Stimulated activated CD4-positive, alpha-beta T cell treated with anti-CD3 and anti-CD28 coated beads, Interleukin-2, amount 100 ng/mL, for 24 hours (primary cell): ENCODE data around the gene SLC7A6OS.

Source experiments
- DNase-seq, 2 donors: peaks; one replicate each; pipeline ENCODE4 v3.0.0-alpha.2; 2020

Gene SLC7A6OS

DNA sequence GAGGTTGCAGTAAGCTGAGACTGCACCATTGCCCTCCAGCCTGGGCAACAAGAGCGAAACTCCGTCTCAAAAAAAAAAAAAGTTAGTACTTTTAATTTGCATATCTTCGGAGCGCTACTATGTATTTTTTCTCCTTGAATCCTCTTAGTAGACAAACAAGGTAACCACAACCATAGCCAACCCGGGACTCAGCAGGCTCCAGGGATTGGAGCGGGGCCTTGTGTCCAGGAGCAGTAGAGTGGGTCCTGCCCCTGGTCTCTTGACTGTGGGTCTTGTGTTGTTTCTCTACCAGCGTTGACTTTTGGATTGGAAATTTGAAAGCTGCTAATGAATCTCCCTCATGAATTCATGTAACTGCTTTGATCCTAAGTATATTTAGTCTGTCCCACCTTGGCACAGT lies 32.4 kb upstream of the SLC7A6OS start:
- no peak for DNase-seq

DNA sequence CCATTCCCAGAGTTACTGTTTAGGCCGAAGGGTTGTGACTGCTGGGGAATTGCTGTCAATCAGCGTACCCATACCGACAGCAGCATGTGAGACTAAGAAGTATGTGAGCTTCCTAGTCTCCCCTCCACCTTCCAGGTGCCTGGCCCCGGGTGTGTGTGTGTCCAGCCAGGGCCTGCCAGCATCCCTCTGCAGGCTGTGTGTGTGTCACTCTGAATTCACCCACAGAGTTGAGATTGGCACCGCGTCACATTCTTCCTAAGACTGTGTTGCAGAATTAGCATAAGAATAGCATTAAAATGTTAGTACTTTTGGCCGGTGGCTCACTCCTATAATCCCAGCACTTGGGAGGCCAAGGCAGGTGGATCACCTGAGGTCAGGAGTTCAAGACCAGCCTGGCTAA lies 31.9 kb upstream of the SLC7A6OS start:
- no peak for DNase-seq

DNA sequence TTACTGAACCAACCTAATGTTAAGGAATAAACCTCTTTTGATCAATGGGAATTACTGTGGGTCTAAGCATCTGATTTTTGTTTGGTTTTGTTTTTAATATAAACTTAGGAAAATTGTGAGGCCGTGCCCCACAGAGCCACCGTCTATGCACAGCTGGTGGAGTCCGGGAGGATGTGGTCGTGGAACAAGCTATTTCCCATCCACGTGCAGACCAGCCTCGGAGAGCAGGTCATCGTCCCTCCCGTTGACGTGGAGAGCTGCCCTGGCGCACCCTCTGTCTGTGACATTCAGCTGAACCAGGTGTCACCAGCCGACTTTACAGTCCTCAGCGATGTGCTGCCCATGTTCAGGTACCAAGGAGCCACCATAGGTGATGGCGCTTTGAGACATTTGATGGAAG lies 28.5 kb upstream of the SLC7A6OS start:
- DNase-seq: no peak

DNA sequence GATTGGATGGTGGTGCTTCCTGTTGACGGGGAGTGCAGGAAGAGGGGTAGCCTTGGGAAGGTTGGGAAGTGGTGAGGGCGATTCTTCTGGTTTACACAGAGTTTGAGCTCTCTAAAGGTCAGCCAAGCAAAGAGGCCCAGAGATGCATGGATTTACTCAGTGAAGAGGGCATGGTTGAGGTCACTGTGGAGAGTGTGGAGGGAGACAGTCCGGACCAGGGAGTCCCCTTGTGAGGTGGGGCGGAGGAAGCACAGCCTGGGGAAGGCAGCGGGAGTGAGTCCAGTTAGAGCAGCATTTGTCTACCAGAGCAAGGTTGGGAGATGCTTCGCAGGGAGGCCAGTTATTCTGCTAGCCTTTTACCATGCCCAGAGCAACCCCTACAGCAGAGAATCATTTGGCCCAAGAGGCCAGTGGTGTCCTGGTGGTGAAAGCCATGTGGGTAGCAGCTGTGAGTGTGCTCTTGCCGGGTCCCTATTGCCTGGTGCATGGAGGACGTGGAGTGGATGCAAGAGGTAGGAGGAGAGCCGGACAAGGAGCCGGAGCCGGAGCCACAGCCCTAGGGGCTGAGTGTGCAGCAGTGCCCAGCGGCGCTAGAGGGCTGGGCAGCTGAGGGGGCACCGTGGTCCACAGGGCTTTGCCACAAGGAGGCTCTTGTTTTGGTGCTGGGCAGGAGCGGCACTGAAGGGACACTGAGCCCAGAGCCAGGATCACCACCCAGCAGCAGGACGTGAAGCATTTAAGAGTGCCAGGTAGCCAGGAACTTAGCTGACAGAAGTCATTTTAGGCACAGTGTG lies 27.8 kb upstream of the SLC7A6OS start:
- DNase-seq: no peak

DNA sequence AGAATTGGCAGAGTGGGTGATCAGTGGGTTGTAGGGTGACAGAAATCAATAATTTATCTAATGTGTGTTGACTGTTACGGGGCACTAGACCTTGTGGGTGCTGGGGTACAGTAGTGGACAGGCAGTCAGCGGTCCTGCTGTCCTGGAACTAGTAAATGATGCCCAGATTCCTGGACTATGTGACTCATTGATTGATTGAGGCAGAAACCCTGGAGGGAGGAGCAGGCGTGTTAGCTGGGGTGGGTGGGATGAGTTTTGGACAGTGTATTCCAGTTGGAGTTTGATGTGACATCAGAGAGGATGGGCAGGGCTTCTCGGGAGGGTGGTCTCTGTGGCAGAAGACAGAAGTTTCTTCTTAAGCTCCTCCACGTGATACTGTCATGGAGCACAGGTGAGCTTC lies 24.4 kb upstream of the SLC7A6OS start:
- no peak for DNase-seq

DNA sequence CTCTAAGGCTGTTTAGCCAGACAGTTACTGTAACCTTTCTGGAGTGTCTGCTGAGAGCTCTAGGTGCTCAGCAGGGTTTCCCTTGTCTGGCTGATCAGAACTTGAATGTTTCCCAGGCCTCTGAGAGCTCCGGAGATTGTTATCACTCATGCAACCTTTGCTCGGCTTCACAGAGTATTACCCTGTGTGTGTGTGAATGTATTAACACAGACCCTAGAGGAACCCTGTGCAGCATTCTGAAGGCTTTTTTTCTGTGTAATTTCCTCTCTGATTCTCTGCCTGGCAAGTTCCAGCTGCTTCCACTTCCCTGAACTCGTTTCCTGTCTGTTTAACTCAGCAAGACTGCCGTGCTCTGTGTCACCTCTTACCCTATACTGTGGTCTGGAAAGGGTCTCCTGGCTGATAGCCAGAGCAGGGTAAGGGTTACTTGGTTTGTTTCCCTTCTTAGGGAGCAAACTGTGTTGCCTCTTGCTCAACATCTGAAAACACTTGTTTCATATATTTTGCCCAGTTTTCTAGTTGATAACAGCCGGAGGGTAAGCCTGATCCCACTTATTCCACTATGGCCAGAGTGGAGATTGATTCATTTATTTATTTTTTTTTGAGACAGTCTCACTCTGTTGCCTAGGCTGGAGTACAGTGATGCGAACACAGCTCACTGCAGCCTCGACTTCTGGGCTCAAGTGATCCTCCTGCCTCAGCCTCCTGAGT lies 21.8 kb upstream of the SLC7A6OS start:
- DNase-seq: no peak

DNA sequence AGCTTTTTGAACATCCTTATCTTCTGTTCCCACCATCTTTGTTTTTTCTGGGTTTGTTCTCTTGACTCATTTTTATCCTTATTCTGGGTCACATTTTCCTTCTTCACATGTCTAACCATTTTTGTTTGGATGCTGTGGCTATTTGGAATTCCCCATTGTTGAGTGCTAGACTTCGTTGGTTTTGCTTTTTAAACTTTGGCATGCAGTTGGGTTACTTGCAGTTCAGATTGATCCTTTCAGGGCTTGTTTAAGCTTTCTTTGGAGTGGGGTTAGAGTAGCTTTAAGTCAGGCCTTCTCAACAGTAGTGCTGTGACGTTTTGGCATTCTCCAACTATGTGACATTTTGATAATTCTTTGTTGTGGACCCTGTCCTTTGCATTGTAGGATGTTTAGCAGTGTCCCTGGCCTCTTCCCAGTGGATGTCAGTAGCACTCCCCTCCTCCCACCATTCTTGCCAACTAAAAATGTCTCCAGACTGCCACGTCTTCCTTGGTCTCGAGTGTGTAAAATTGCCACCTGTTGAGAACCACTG lies 21.2 kb upstream of the SLC7A6OS start:
- no peak for DNase-seq

DNA sequence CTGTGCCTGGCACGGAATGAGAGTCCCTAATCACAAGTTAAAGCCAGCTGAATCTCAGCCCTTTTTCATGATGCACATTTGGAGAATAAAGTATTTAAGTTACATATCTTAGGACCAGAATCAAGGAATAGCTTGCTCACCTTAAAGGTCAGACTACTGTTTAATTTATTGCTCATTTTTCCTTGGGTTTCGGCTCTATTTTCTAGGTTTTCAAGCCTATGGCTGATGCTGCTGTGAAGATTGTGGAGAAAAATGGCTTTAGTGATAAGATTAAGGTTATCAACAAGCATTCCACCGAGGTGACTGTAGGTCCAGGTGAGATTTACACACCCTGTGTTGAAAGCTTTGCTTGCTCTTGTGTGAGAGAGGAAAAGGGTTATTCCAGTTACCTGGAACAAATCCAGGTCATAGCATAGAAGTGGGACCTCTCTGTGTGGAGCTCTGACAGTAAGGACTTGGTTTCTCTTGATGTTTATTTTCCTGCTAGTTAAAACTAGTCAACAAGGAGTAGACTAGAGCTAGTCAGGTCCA lies 18.2 kb upstream of the SLC7A6OS start:
- DNase-seq: no peak

DNA sequence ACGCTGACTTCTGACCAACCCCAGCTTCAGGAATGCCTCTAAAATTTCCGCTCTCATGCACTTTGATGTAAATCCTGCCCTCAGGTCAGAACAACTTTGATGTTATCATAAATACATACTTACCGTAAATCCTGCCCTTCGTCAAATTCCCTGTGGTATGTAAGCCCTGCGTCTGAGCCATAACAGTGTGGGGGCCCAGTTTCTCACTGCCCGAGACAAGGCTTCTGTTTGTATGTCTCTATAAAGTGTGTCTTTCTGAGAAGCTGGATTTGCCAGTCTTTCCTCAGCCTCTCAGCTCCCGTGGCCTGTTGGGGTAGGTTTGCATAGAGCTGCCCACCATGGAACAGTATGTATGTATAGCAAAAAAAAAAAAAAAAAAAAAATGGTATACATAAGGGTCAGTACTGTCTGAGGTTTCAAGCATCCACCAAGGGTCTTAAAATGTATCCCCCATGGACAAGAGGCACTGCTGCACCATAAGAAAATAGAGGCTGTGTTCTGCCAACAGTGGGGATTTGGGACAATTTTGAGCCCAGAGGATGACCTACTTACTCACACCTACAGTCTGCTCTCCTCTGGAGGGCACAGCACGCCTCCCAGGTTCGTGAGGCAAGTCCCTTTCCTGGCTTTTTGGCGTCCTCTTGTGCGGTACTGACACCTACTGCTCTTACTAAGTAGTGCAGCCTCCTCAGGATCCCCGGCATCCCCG lies 17.6 kb upstream of the SLC7A6OS start:
- DNase-seq: peak; percentile 78 to 81

DNA sequence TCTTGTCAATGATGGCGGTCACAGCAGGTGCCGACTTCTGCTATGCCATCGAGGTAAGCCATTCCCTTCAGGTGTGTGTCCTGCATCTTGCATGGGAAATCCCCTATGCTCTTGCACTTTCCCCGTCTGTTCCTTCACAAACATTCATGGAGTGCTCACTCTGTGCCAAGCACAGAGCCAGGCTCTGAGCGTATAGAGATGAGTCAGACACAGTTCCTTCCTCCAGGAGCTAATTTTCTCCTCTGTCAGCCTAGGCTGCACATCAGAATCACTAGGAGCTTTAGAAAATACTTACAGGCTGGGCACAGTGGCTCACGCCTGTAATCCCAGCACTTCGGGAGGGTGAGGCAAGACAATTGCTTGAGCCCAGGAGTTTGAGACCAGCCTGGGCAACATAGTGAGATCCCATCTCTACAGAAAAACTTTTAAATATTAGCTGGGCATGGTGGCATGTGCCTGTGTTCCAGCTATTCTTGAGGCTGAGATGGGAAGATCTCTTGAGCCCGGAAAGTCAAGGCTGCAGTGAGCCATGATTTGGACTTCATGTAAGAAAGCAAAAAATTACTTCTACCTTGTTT lies 14.1 kb upstream of the SLC7A6OS start:
- DNase-seq: no peak

DNA sequence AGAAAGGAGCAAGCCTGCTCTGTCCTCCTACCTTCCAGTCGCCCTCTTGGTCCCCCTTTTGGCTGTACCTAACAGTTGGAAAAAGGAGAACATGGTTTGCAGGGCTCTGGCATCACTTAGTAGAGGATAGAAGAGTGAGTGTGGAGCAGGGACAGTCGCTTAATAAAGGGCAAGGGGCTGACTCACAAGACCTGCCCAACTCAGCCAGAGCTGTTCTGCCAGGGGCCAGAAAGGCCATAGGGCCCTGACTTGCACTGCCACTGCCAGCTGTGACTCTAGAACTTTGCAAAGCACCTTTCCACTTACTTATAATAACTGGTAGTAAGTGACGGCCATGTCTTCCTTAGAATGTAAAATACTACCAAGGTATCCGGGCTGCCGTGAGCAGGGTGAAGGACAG lies 13.6 kb upstream of the SLC7A6OS start:
- DNase-seq: no peak

DNA sequence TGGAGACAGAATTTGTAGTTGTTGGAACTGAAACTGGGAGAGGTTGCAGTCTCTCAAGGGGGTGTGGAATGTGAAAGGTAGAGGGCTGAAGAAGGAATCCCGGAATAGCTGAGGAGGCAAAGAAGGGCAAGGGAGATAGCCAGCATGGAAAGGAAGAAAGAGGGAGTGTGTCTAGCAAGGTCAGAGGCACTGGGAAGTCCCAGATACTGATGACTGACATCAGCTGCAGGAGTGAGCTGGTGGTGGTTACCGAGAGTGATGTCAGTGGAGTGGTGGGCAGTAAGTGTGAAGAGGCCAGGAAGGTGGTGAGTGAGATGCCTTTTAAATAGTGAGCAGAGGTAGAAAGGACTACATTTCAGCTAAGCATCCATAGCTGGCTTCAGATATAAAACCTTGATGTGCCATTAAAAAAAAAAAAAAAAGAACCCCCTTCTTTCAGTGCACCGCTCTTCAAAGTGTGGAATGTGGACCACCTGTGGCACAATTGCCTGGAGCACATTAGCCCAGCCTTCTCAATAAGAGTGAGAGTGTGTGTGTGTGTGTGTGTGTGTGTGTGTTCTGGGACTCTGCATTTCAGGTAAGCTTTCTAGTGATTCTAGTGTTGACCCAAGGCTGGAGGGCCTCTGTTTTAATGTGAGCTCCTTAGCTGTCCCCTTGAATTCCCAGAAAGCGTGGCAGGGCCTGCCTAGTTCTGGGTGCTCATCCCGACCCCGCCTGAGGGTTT lies 8.6 kb upstream of the SLC7A6OS start:
- peak; percentile 42 to 54 for DNase-seq

DNA sequence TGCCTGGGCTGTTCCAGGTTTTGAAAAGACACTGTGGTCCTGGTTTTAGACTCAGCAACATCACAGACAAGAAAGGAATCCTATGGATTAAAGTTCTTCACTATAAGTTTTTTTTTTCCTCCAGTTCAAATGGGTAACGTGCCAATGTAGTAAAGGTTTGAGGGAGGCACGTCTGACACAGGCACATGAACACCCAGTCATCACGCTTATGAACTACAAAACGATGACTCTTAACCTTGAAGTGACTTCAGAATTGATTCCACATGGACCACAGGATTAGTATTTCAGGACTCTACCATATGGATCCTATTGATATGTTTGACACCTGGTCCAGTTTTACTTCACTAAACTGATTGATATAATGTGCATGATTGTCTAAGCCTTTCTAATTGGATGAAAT lies 2.4 kb upstream of the SLC7A6OS start:
- DNase-seq: no peak

DNA sequence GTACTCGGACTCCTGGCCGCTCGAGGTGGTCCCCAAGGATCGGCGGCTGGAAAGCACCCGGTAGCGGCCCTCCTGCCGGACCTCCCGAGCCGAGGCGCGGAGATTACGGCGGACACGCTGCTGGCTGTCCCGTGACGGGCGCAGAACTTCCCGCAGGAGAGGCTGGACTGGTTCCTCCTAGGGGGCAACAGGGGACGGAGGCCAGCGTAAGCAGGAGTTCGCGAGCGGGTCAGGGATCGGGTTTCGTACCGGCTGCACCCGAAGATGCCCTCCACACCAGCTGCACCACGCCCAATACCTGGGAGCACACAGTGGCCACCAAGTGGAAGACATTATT lies 341 bp downstream of the SLC7A6OS start:
- no peak for DNase-seq

DNA sequence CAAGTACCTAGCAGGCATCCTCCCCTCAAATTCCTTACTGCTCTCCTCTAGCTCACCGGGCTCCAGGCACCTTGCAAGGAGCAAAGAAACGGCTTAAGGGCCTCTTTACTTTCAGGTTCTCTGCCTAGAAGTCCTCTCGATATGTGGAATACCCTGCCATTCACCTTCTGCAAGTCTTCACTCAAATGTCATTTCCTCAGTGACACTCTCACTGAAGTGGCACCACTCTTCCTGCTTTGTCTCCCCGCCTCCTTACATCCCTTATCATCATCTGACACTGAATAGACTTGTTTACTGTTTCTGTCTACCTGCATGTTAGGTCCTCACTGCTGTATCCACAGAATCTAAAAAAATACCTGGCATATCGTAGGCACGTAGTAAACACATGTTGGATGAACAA lies 947 bp downstream of the SLC7A6OS start:
- no peak for DNase-seq

DNA sequence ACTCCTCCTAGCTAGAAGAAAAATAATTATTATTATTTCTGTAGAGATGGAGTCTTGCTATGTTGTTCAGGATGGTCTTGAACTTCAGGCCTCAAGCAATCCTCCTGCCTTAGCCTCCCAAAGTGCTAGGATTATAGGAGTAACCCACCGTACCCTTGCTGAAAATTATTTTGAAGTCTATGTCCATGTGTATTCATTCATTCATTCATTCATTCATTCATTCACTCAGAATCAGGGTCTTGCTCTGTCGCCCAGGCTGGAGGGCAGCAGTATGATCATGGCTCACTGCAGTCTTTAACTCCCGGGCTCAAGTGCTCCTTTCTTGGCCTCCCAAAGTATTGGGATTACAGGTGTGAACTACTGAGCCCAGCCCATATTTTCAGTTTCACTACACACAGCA lies 4.1 kb downstream of the SLC7A6OS start:
- DNase-seq: no peak

DNA sequence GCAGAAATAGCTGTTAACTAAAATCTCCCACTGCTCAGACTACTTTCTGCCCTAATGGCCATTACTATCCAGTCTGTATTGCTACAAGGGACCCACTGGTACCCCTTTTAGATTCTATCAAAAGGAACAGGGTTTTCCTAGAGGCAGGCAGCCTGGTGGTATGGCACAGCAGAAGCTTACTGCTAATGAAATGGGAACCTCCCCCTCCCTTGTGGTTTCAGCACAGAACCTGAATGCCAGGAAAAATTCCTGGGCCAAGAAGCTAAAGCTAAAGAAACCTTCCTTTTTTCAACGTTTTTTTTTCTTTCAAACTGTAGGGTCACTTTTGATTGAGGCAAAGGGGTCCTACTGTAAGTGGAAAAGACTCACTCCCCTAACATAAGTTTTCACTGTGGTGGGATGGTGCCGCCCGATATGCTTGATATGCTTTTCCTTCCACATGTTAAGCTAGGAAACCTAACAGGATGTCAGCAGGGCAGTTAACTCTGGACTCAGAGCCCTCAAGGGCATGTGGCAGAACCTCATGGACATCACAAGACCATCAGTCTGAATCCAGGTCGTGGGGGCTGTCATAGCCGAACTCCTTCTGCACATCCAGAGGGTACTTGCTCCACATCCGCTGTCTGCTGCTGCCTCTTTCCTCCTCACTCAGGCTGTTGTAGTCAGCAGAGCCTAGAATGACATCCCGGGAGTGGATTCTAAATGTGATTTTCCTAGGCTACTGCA lies 9.8 kb downstream of the SLC7A6OS start:
- DNase-seq: no peak

DNA sequence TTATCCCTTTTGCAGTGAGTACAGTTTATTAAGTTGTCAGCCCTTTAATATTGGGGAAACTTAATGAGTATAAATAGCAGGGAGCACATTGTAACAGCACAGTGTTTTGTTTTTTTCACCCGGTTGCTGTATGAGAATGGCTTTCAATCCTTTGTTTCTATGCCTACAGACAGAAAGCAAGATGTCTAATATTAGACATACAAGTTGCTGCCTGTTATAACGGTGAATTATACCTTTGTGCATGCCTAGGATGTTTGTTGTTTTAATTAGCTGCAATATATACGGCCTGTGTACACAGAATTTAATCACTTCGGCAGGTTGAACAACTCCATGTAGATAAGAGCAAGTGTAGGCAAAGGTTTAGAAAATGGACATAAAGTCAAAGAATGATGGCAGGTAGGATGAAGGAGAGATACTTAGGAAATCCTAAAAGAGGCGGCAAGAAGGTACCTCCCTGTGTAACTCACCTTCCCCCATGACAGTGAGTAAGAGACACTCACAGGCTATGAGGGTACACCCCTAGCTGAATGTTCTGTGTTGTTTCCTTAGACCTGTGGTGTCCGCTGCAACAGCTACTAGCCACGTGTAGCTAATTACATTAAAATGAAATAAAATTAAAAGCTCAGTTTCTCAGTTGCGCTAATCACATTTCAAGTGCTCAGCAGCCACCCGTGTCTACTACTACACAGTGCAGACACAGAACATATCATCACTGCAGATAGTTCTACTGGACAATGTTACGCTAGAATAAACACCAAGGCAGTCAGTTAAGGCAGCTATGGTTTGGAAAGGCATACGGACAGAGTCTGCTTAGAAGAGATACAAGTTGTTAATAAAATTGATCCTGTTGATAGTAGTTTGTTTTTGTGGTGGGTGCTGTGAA lies 10.9 kb downstream of the SLC7A6OS start:
- no peak for DNase-seq

DNA sequence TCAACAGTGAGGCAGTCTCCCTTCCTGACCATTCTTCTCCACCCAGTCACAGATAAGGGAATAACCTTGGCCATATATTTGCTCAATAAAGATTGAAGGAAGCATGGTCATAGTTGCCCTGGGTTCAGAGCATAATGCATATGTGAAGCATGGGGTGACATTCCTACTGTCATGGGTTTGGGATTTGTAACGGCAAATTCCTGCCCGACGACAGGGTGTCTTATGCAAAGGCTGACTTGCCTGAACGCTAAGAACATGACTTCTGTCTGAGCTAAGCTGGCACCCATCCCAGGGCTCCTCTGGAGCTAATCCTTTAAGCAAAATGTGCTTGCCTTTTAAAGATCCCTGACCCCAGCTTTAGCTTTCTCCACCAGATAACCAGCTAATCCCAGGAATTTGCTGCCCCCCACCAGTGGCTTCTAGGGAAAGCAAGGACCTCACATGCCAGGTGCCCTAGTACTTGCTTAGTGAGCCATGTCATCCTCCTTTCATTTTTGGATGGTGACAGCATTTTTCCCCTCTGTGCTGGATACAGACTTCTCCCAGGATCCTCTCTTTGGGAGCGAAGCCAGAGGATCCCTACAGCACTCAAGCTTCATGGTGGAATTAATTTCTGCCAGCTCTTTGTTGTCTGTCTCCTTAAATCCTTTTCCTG lies 11.7 kb downstream of the SLC7A6OS start:
- DNase-seq: no peak

DNA sequence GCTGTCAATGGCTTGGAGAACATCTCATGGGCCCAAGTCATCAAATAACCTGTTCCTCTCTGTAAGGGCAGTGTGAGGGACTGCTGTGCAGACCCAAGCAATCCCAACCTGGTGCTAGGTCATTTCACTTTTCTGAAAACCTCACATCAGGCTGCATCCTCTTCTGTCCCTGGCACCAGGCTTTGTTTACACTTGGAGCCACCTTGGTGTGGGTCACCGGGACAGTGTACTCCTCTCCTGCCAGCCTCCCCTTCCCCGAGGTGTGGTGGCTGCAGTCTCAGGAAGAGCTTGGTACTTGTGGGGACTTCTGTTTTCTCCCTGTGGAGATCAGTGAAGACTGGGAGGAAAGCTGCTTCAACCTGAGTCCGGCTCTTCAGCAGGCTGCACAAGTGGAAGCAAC lies 12.4 kb downstream of the SLC7A6OS start:
- no peak for DNase-seq
